Smooth muscle cell (in vitro differentiated cells): ENCODE data around the gene TBX10. TPM values are rescaled to one million over a fixed set of nuclear protein-coding genes. Genes with fewer than 3 reads are reported as not detected.

ENCODE experiments used
- DNase-seq: peaks from one replicate; lab custom pipeline; 2025; ENCODE audit not compliant: unreplicated experiment; lab: John Stamatoyannopoulos, UW
- H2AFZ ChIP-seq: fragments of 200-600 bp; sonication (generic); 2 replicates; pipeline ENCODE4 v1.6.0; 2016; ENCODE audit warnings: antibody characterized with exemption, low read depth, mild to moderate bottlenecking
- H3F3A ChIP-seq: fragments of 200-600 bp; sonication (generic); 2 replicates; pipeline ENCODE4 v1.6.0; 2017; ENCODE audit warnings: antibody characterized with exemption, low read depth
- H3K27ac ChIP-seq: fragments of 200-600 bp; sonication (generic); 2 replicates; pipeline ENCODE4 v1.5.1; 2016; ENCODE audit warnings: low read depth, mild to moderate bottlenecking
- H3K27me3 ChIP-seq: fragments of 200-600 bp; sonication (generic); 2 replicates; pipeline ENCODE4 v1.6.1; 2016; ENCODE audit warnings: low read depth, mild to moderate bottlenecking
- H3K36me3 ChIP-seq: fragments of 200-600 bp; sonication (generic); 2 replicates; pipeline ENCODE4 v1.5.1; 2016; ENCODE audit warnings: low read depth
- H3K4me1 ChIP-seq: fragments of 200-600 bp; sonication (generic); 2 replicates; pipeline ENCODE4 v1.5.1; 2016; ENCODE audit warnings: low read depth
- H3K4me2 ChIP-seq: fragments of 200-600 bp; sonication (generic); 2 replicates; pipeline ENCODE4 v1.6.0; 2016; ENCODE audit warnings: mild to moderate bottlenecking
- H3K4me3 ChIP-seq: fragments of 200-600 bp; sonication (generic); 2 replicates; pipeline ENCODE4 v1.5.1; 2016; ENCODE audit warnings: mild to moderate bottlenecking
- H3K79me2 ChIP-seq: fragments of 200-600 bp; sonication (generic); 2 replicates; pipeline ENCODE4 v1.6.0; 2016; ENCODE audit warnings: low read depth, mild to moderate bottlenecking
- H3K9ac ChIP-seq: fragments of 200-600 bp; sonication (generic); 2 replicates; pipeline ENCODE4 v1.6.0; 2016; ENCODE audit warnings: low read depth
- H3K9me3 ChIP-seq: fragments of 200-600 bp; sonication (generic); replicated peaks from 2 replicates; pipeline ENCODE4 v1.5.1; 2016; ENCODE audit warnings: low read depth
- H4K20me1 ChIP-seq: fragments of 200-600 bp; sonication (generic); 2 replicates; pipeline ENCODE4 v1.6.0; 2016; ENCODE audit warnings: low read depth
- CTCF ChIP-seq: fragments of 200-600 bp; sonication (generic); IDR thresholded peaks from 2 replicates; pipeline ENCODE4 v1.5.1; 2017; ENCODE audit warnings: borderline replicate concordance, mild to moderate bottlenecking, antibody characterized with exemption; ENCODE audit not compliant: insufficient read depth, poor library complexity, severe bottlenecking
- WGBS: methylation state at CpG from one replicate; pipeline ENCODE4 v1.1.7; 2016; ENCODE audit warnings: low lambda C conversion rate; 5-methylcytosine and 5-hydroxymethylcytosine counted together
- polyA plus RNA-seq: library from polyadenylated mRNA; unstranded; fragments of >200 nt; fragmentation: Nextera tagmentation; extraction: Ambion mirVana; gene quantifications from 2 replicates; pipeline ENCODE4 v1.2.1, GENCODE V29; 2016
- total RNA-seq: library from RNA; depleted of rRNA; stranded (reverse); fragments of >200 nt; gene quantifications from 2 replicates; pipeline ENCODE4 v1.2.3, GENCODE V29; 2014

The TBX10 gene
- total and polyA plus RNA-seq, 2 experiments from 2014 or later: not detected

GRCh38 chr11:67631853-67632174, 7.7 kb downstream of the TBX10 start:
- no peaks in the 10 kb centered on the region for H4K20me1 ChIP-seq
- H3K9ac ChIP-seq: no peak overlapping the region
- H2AFZ ChIP-seq: no peak overlapping the region
- no peak for DNase-seq
- no peak overlapping the region for H3K4me3 ChIP-seq
- WGBS: 90% methylated on average over 2 of the region's 2 CpGs
- no peak overlapping the region for H3K27ac ChIP-seq
- H3K4me2 ChIP-seq: no peak overlapping the region
- no peaks in the 10 kb centered on the region for H3K4me1 ChIP-seq
- no peaks in the 10 kb centered on the region for H3K36me3 ChIP-seq
- TF ChIP-seq CTCF: no peak
- no peaks in the 10 kb centered on the region for H3K79me2 ChIP-seq
- no peaks in the 10 kb centered on the region for H3K9me3 ChIP-seq
- no peaks in the 10 kb centered on the region for H3F3A ChIP-seq
- no peaks in the 10 kb centered on the region for H3K27me3 ChIP-seq

- Histone ChIP-seq H3K79me2 (no peaks in the 10 kb centered on the region), H3F3A (no peaks in the 10 kb centered on the region), H2AFZ (no peak overlapping the region), H3K27ac (no peak overlapping the region), H3K36me3 (no peaks in the 10 kb centered on the region), H4K20me1 (no peaks in the 10 kb centered on the region), H3K4me1 (no peaks in the 10 kb centered on the region), H3K9ac (no peak overlapping the region), H3K4me2 (no peak overlapping the region), H3K4me3 (no peak overlapping the region), H3K27me3 (no peaks in the 10 kb centered on the region), H3K9me3 (no peaks in the 10 kb centered on the region)
- no peak for DNase-seq
- WGBS: 76% methylated on average over 7 of the region's 7 CpGs
- TF ChIP-seq CTCF: no peak
Observed at GRCh38 chr11:67631411-67631810, 8.2 kb downstream of the TBX10 start.

GRCh38 chr11:67630943-67631331, 8.6 kb downstream of the TBX10 start:
- H3K79me2 ChIP-seq: no peaks in the 10 kb centered on the region
- no peaks in the 10 kb centered on the region for H3F3A ChIP-seq
- WGBS: 61% methylated on average over 16 of the region's 16 CpGs
- peak overlapping the region; percentile 72 for H3K4me3 ChIP-seq
- no peak for DNase-seq
- no peaks in the 10 kb centered on the region for H3K4me1 ChIP-seq
- H3K27me3 ChIP-seq: no peaks in the 10 kb centered on the region
- H2AFZ ChIP-seq: peak overlapping the region; percentile 73
- H3K4me2 ChIP-seq: peak overlapping the region; percentile 94
- peak overlapping the region; percentile 5 for H3K27ac ChIP-seq
- peak overlapping the region; percentile 57 for H3K9ac ChIP-seq
- H4K20me1 ChIP-seq: no peaks in the 10 kb centered on the region
- no peak for TF ChIP-seq CTCF
- no peaks in the 10 kb centered on the region for H3K36me3 ChIP-seq
- H3K9me3 ChIP-seq: no peaks in the 10 kb centered on the region

- peak overlapping the region; percentile 72 for H3K4me3 ChIP-seq
- H3K4me2 ChIP-seq: peak overlapping the region; percentile 94
- peak; percentile 100 for DNase-seq
- H3K36me3 ChIP-seq: no peaks in the 10 kb centered on the region
- H3K27me3 ChIP-seq: no peaks in the 10 kb centered on the region
- peak overlapping the region; percentile 57 for H3K9ac ChIP-seq
- H3F3A ChIP-seq: no peaks in the 10 kb centered on the region
- H3K27ac ChIP-seq: peak overlapping the region; percentile 5
- peak overlapping the region; percentile 73 for H2AFZ ChIP-seq
- no peaks in the 10 kb centered on the region for H4K20me1 ChIP-seq
- H3K9me3 ChIP-seq: no peaks in the 10 kb centered on the region
- TF ChIP-seq CTCF: peak; percentile 58
- no peaks in the 10 kb centered on the region for H3K79me2 ChIP-seq
- under 1% methylated on average over 24 of the region's 70 CpGs for WGBS
- no peaks in the 10 kb centered on the region for H3K4me1 ChIP-seq
Observed at GRCh38 chr11:67630228-67630942, 9.2 kb downstream of the TBX10 start.
